GM12872 (cell line): ENCODE measurements around the gene PDGFA.

ENCODE experiments used
- CTCF ChIP-seq: IDR thresholded peaks from 3 replicates; pipeline ENCODE4 v1.5.1; 2011; ENCODE audit warnings: low read depth, mild to moderate bottlenecking, low read length, moderate library complexity; ENCODE audit not compliant: insufficient read depth

PDGFA gene

GRCh38 chr7:556291-556826 is 36.7 kb upstream of the PDGFA start:
- no peak for TF ChIP-seq CTCF

DNA sequence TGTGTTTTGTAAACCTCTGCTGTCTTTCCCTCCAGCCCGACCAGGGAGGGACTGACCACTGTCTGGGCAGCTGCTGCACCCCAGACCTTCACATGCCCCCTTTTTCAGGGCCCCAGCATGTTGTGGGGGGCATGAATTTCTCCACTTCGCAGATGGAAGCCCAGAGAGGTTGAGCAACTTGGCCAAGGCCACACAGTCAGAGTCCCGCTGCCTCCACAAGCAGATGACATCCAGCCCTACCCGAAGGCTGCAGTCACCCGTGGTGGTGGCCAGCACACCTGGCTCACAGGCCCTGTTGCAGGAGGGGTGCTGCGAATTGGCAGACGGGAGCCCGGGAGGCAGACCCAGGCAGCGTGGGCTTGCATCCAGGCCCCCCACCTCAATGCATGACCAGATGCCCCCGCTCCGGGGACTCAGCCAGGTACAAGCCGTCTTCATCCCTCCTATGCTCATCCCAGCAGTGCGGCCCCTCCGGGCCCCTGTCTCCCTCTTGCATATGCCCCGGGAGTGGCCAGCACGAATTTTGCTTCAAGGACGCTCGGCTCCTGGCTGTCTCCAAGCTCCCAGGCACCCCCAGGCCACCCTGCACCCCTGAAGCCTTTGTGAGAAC is 36.0 kb upstream of the PDGFA start:
- TF ChIP-seq CTCF: no peak

- no peak for TF ChIP-seq CTCF
Observed at GRCh38 chr7:553636-554111, 34.0 kb upstream of the PDGFA start.

DNA sequence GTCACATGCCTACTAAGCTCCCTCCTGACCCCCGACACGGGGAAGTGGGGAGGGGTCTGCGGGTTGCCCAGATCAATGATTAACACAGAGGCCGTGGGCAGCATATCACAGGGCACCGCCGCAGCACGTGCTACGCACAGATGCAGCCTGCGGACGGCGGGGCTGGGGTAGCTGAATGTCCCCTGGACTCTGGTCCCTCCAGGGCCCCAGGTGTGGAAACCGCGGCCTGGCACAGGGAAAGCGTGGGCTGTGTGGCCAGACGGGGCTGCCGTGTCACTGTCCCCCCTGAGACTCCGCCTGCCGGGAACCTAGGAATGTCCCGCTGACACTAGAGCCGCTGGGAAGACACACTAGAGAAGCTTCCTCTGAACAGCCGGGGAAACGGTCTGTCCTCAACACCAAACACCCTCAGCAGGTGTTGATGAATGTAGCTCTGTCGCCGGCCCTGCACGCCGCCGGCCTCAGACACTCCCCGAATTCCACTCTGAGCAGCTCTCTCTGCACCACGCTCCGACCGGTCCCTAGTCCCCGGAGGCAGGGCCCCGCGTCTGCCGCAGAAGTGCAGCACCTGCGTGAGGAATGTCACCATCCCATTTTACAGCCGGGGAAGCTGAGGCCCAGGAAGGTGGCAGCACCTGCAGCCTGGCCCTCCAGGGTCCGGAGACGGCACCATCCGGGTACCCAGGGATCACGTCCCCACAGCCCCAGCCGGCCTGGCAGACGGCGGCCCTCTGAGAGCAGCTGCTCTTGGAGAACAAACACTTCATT is 33.4 kb upstream of the PDGFA start:
- TF ChIP-seq CTCF: no peak

- TF ChIP-seq CTCF: no peak
Observed at GRCh38 chr7:550881-551614, 31.4 kb upstream of the PDGFA start.

GRCh38 chr7:549891-550625 is 30.4 kb upstream of the PDGFA start:
- TF ChIP-seq CTCF: no peak
